H9 (cell line): ENCODE measurements around the gene HIRA. TPM values are rescaled to one million over a fixed set of nuclear protein-coding genes. Genes with fewer than 3 reads are reported as not detected.

Experiments used
- DNase-seq: peaks from one replicate; pipeline ENCODE4 v3.0.0-alpha.2; 2017
- H2AFZ ChIP-seq: one replicate; pipeline ENCODE4 v1.6.1; 2013; ENCODE audit warnings: mild to moderate bottlenecking, low read length, control low read depth, moderate library complexity
- H2AK5ac ChIP-seq: 2 replicates; pipeline ENCODE4 v1.6.1; 2013; ENCODE audit warnings: low read length, control low read depth, mixed read lengths; ENCODE audit not compliant: insufficient read length
- H2BK120ac ChIP-seq: one replicate; pipeline ENCODE4 v1.6.1; 2013; ENCODE audit warnings: low read depth, mild to moderate bottlenecking, low read length, control low read depth, inconsistent platforms; ENCODE audit not compliant: poor library complexity, severe bottlenecking
- H2BK12ac ChIP-seq: 2 replicates; pipeline ENCODE4 v1.6.1; 2013; ENCODE audit warnings: low read length, control low read depth, mixed read lengths, low read depth; ENCODE audit not compliant: insufficient read length
- H2BK15ac ChIP-seq: 2 replicates; pipeline ENCODE4 v1.6.1; 2013; ENCODE audit warnings: low read depth, low read length, control low read depth
- H2BK20ac ChIP-seq: one replicate; pipeline ENCODE4 v1.6.1; 2013; ENCODE audit warnings: low read depth, mild to moderate bottlenecking, low read length, control low read depth, inconsistent platforms; ENCODE audit not compliant: poor library complexity, severe bottlenecking
- H2BK5ac ChIP-seq: 2 replicates; pipeline ENCODE4 v1.6.1; 2013; ENCODE audit warnings: low read length, control low read depth, mixed read lengths; ENCODE audit not compliant: insufficient read length
- H3K14ac ChIP-seq: 2 replicates; pipeline ENCODE4 v1.6.1; 2013; ENCODE audit warnings: low read length, control low read depth; ENCODE audit not compliant: insufficient read depth
- H3K18ac ChIP-seq: 2 replicates; pipeline ENCODE4 v1.6.1; 2013; ENCODE audit warnings: low read depth, mild to moderate bottlenecking, mixed read lengths, low read length, control low read depth; ENCODE audit not compliant: insufficient read length
- H3K23ac ChIP-seq: 2 replicates; pipeline ENCODE4 v1.6.1; 2013; ENCODE audit warnings: low read length, control low read depth, mixed read lengths, low read depth; ENCODE audit not compliant: insufficient read length
- H3K23me2 ChIP-seq: 2 replicates; pipeline ENCODE4 v1.6.1; 2013; ENCODE audit warnings: low read depth, mild to moderate bottlenecking, mixed read lengths, low read length, control low read depth; ENCODE audit not compliant: insufficient read length, poor library complexity, severe bottlenecking
- H3K27ac ChIP-seq: 2 replicates; pipeline ENCODE4 v1.5.1; 2013; ENCODE audit warnings: low read length, control low read depth, mixed read lengths, low read depth; ENCODE audit not compliant: insufficient read length
- H3K27me3 ChIP-seq: 2 replicates; pipeline ENCODE4 v1.6.1; 2013; ENCODE audit warnings: low read length, control low read depth, inconsistent platforms; ENCODE audit not compliant: insufficient read depth
- H3K4ac ChIP-seq: 2 replicates; pipeline ENCODE4 v1.6.1; 2013; ENCODE audit warnings: low read depth, mild to moderate bottlenecking, control low read depth, inconsistent platforms, low read length, moderate library complexity
- H3K4me1 ChIP-seq: 2 replicates; pipeline ENCODE4 v1.6.1; 2013; ENCODE audit warnings: low read length, control low read depth, inconsistent platforms; ENCODE audit not compliant: insufficient read depth
- H3K4me2 ChIP-seq: 2 replicates; pipeline ENCODE4 v1.6.1; 2013; ENCODE audit warnings: low read length, control low read depth, mixed read lengths; ENCODE audit not compliant: insufficient read length, insufficient read depth
- H3K56ac ChIP-seq: 2 replicates; pipeline ENCODE4 v1.6.1; 2013; ENCODE audit warnings: low read depth, mild to moderate bottlenecking, mixed read lengths, low read length, control low read depth; ENCODE audit not compliant: insufficient read length
- H3K79me1 ChIP-seq: 2 replicates; pipeline ENCODE4 v1.6.1; 2013; ENCODE audit warnings: low read depth, mild to moderate bottlenecking, moderate library complexity, low read length, control low read depth, inconsistent platforms; ENCODE audit not compliant: insufficient read depth, poor library complexity, severe bottlenecking
- H3K79me2 ChIP-seq: 2 replicates; pipeline ENCODE4 v1.6.1; 2013; ENCODE audit warnings: low read length, control low read depth, inconsistent platforms; ENCODE audit not compliant: insufficient read depth
- H3K9ac ChIP-seq: 2 replicates; pipeline ENCODE4 v1.6.1; 2013; ENCODE audit warnings: low read length, control low read depth, mixed read lengths; ENCODE audit not compliant: insufficient read length; ENCODE audit errors: extremely low read depth
- H3K9me3 ChIP-seq: one replicate; pipeline ENCODE4 v1.6.1; 2013; ENCODE audit warnings: low read depth, low read length, inconsistent platforms; ENCODE audit not compliant: control insufficient read depth
- H3T11ph ChIP-seq: one replicate; pipeline ENCODE4 v1.6.1; 2013; ENCODE audit warnings: mild to moderate bottlenecking, low read length, control low read depth, inconsistent platforms
- H4K20me1 ChIP-seq: one replicate; pipeline ENCODE4 v1.6.1; 2013; ENCODE audit not compliant: control insufficient read depth, insufficient read length, insufficient read depth
- H4K5ac ChIP-seq: 2 replicates; pipeline ENCODE4 v1.6.1; 2013; ENCODE audit warnings: low read depth, mild to moderate bottlenecking, mixed read lengths, low read length, control low read depth; ENCODE audit not compliant: insufficient read length
- H4K8ac ChIP-seq: replicated peaks from 2 replicates; pipeline ENCODE4 v1.6.1; 2013; ENCODE audit warnings: low read length, control low read depth, mixed read lengths, low read depth; ENCODE audit not compliant: insufficient read length
- H4K91ac ChIP-seq: 2 replicates; pipeline ENCODE4 v1.6.1; 2013; ENCODE audit warnings: low read depth, mild to moderate bottlenecking, moderate library complexity, mixed read lengths, low read length, control low read depth; ENCODE audit not compliant: insufficient read length
- H3K27ac Mint-ChIP-seq, 3 experiments: 2 replicates in 2 of 3; 3 replicates in 1 of 3; pipeline ENCODE4 v1.8.0; 2020 to 2021; ENCODE audit warnings: mixed read lengths in 3 of 3, mild to moderate bottlenecking in 1 of 3, moderate library complexity in 1 of 3
- H3K27me3 Mint-ChIP-seq: 2 replicates; pipeline ENCODE4 v1.8.0; 2021; ENCODE audit warnings: low read depth, mild to moderate bottlenecking, moderate library complexity, mixed read lengths
- H3K36me3 Mint-ChIP-seq, 3 experiments: 2 replicates in 2 of 3; 3 replicates in 1 of 3; pipeline ENCODE4 v1.8.0; 2020 to 2021; ENCODE audit warnings: low read depth in 3 of 3, mixed read lengths in 3 of 3; ENCODE audit not compliant: insufficient read depth in 1 of 3
- H3K4me1 Mint-ChIP-seq, 2 experiments: 2 replicates each; pipeline ENCODE4 v1.8.0; 2020; ENCODE audit warnings: mixed read lengths in 2 of 2
- H3K4me3 Mint-ChIP-seq, 2 experiments: 2 replicates in 1 of 2; 3 replicates in 1 of 2; pipeline ENCODE4 v1.8.0; 2020 to 2021; ENCODE audit warnings: mild to moderate bottlenecking in 2 of 2, mixed read lengths in 2 of 2, moderate library complexity in 1 of 2
- H3K9me3 Mint-ChIP-seq, 2 experiments: 2 replicates in 1 of 2; 3 replicates in 1 of 2; pipeline ENCODE4 v1.8.0; 2020; ENCODE audit warnings: mild to moderate bottlenecking in 2 of 2, mixed read lengths in 2 of 2, moderate library complexity in 1 of 2
- CTCF ChIP-seq: fragments of 200-600 bp; sonication (generic); conservative IDR thresholded peaks from 3 replicates; pipeline ENCODE4 v1.8.0; 2021; ENCODE audit warnings: antibody characterized with exemption, mild to moderate bottlenecking
- WGBS: extraction: QIAGEN DNeasy Blood & Tissue Kit; methylation state at CpG from one replicate; pipeline ENCODE4 v1.1.7; 2013; ENCODE audit warnings: missing lambda C conversion rate, low lambda C conversion rate, mixed read lengths; ENCODE audit not compliant: insufficient read length; ENCODE audit errors: extremely low coverage; 5-methylcytosine and 5-hydroxymethylcytosine counted together
- total RNA-seq: library from RNA; stranded (reverse); gene quantifications from 2 replicates; pipeline ENCODE4 v1.2.1, GENCODE V29; 2021

The HIRA gene
- total RNA-seq, 1 experiment from 2014 or later, result 51.9 TPM

DNA sequence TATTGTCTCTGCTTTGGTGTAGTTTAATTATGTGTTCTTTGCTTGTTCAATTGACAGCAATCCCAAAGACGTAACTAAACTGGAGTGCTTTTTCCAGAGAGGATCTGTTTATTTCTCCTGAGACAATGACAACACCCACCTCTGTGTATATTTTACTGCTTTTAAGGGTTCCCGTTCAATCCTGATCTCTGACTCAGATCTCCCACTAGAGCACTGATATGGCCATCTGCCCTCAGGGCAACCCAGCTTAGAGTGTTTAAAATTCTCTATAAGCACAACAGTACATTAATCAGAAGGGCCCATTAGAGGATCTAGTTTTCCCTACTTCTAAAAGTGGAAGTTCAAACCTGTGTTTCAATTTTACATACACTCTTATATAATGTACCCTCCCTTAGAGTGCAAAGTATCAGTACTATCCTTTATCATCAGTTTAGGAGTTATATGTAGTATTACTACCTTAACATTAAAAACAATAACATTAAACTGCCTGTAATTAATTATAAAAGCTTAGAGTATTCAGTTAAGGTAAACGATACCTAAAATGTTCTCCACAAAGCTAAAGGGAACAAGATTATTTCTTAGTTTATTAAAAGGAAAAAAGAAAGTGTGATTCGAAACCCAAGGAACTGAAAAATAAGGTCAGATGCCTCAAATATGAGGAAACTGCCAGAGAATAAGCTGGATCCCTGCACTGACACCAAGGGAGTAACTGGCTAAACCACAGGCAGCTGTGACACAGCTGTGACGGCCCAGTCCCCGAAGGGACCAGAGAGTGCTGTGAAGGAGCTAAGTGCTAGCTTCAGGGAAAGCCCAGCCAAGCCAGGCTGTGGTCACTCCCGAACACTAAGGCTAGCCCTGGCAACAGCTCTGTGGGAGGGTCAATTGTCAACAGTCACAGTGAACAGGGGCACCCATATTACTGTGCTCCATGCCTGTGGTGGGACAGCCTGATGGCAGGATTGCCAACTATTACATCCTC lies 32.2 kb upstream of the HIRA start:
- no peak overlapping the region for H3T11ph ChIP-seq
- H2AK5ac ChIP-seq, result no peak overlapping the region
- no peak overlapping the region for H3K4me3 Mint-ChIP-seq
- no peak overlapping the region for H3K18ac ChIP-seq
- H3K4me2 ChIP-seq, result no peak overlapping the region
- H3K79me2 ChIP-seq, result no peaks in the 10 kb centered on the region
- H3K56ac ChIP-seq, result no peak overlapping the region
- H3K9me3 ChIP-seq, result no peaks in the 10 kb centered on the region
- H2BK120ac ChIP-seq, result no peak overlapping the region
- no peaks in the 10 kb centered on the region for H3K4me1 Mint-ChIP-seq
- no peaks in the 10 kb centered on the region; a peak in 1 of 5 replicates for H3K9me3 Mint-ChIP-seq
- no peak overlapping the region for H3K14ac ChIP-seq
- no peak overlapping the region for H4K91ac ChIP-seq
- no peak overlapping the region for H4K5ac ChIP-seq
- peaks cover 23 to 80% (median 39%) of the 10 kb centered on the region in 3 experiments; a peak in 6 of 7 replicates for H3K36me3 Mint-ChIP-seq
- H2BK5ac ChIP-seq, result no peak overlapping the region
- H3K27me3 ChIP-seq, result no peaks in the 10 kb centered on the region
- no peaks in the 10 kb centered on the region for H3K23me2 ChIP-seq
- TF ChIP-seq CTCF, result no peak
- H3K27ac Mint-ChIP-seq, result no peak overlapping the region
- H2AFZ ChIP-seq, result no peak overlapping the region
- H3K27ac ChIP-seq, result no peak overlapping the region
- H2BK12ac ChIP-seq, result no peak overlapping the region
- H4K20me1 ChIP-seq, result no peaks in the 10 kb centered on the region
- H2BK15ac ChIP-seq, result no peak overlapping the region
- H3K27me3 Mint-ChIP-seq, result no peaks in the 10 kb centered on the region; the same call in 1 of the 2 replicates
- no peak overlapping the region for H4K8ac ChIP-seq
- no peak overlapping the region for H3K23ac ChIP-seq
- no peak overlapping the region for H2BK20ac ChIP-seq
- no peak overlapping the region for H3K4ac ChIP-seq
- no peak overlapping the region for H3K9ac ChIP-seq
- H3K79me1 ChIP-seq, result no peaks in the 10 kb centered on the region
- no CpG with 5 or more reads among the region's 7 CpGs for WGBS
- DNase-seq, result no peak
- H3K4me1 ChIP-seq, result no peaks in the 10 kb centered on the region
